PFSK-1 (cell line): ENCODE data around the gene CTU2.

Experiments
- POLR2AphosphoS5 ChIP-seq: IDR thresholded peaks from 2 replicates; pipeline ENCODE4 v1.6.1; 2012; ENCODE audit warnings: low read depth, mild to moderate bottlenecking, control low read depth, low read length, moderate library complexity
- REST ChIP-seq, 2 experiments: IDR thresholded peaks; 2 replicates each; pipeline versions ENCODE4 v1.6.1 to v1.8.0; 2011 to 2012; ENCODE audit warnings: low read depth in 2 of 2, low read length in 2 of 2, control low read depth in 1 of 2, inconsistent platforms in 1 of 2, mild to moderate bottlenecking in 1 of 2, moderate library complexity in 1 of 2; ENCODE audit not compliant: insufficient read depth in 1 of 2
- SIN3A ChIP-seq: IDR thresholded peaks from 2 replicates; pipeline ENCODE4 v1.6.1; 2012; ENCODE audit warnings: mild to moderate bottlenecking, low read length, moderate library complexity, borderline replicate concordance; ENCODE audit not compliant: insufficient read depth

GRCh38 chr16:88733630-88734360 is 27.5 kb downstream of the CTU2 start:
- TF ChIP-seq SIN3A (no peak), POLR2AphosphoS5 (no peak), REST (IDR thresholded peaks at IDR 0.05; ENCODE audit: insufficient read depth in 1 of 2, low read depth in 2 of 2, low read length in 2 of 2) (no peak)
